Fibroblast of the aortic adventitia (primary cell): ENCODE results near the gene SLC25A2. TPM values are rescaled to one million over a fixed set of nuclear protein-coding genes. Genes with fewer than 3 reads are reported as not detected.
"Not testable (repeated sequence)": the region's sequence is repeated elsewhere in the genome, so short reads cannot be mapped to it uniquely, and the experiment has no call there.

ENCODE experiments used
- DNase-seq: peaks from one replicate; pipeline ENCODE4 v3.0.0-alpha.2; 2010; ENCODE audit warnings: low read depth
- H3K4me3 ChIP-seq: 2 replicates; pipeline ENCODE4 v1.5.1; 2011; ENCODE audit warnings: low read depth, mild to moderate bottlenecking, control low read depth, low read length, moderate library complexity
- CTCF ChIP-seq: IDR thresholded peaks from 2 replicates; pipeline ENCODE4 v1.5.1; 2011; ENCODE audit warnings: mild to moderate bottlenecking, low read length, control low read depth, inconsistent platforms; ENCODE audit not compliant: insufficient read depth
- total RNA-seq: library from RNA; depleted of rRNA; stranded (reverse); fragments of >200 nt; gene quantifications from 2 replicates; pipeline ENCODE4 v1.2.3, GENCODE V29; 2012; ENCODE audit warnings: low replicate concordance

The SLC25A2 gene
- total RNA-seq, 1 donor, result 0.72 TPM

DNA sequence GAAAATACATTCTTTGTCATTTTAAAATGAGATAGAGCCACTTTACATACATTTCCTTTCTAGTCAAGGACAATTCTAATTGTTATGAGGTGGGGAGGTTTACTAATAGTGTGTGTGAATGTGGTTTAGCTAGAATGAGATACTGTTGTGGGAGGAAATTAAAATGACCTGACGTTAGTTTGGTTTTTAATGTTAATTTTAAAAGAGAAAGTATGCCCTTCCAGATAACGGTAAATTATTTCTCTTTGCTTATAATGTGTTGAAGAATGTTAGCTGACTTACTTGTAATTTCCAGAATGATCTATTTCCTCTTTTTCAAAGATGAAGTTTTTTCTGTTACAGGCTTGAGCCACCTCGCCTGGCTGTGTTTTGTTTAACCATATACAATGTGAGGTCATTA is 18.4 kb upstream of the SLC25A2 start:
- no peak for DNase-seq
- no peak overlapping the region for H3K4me3 ChIP-seq
- no peak for TF ChIP-seq CTCF

DNA sequence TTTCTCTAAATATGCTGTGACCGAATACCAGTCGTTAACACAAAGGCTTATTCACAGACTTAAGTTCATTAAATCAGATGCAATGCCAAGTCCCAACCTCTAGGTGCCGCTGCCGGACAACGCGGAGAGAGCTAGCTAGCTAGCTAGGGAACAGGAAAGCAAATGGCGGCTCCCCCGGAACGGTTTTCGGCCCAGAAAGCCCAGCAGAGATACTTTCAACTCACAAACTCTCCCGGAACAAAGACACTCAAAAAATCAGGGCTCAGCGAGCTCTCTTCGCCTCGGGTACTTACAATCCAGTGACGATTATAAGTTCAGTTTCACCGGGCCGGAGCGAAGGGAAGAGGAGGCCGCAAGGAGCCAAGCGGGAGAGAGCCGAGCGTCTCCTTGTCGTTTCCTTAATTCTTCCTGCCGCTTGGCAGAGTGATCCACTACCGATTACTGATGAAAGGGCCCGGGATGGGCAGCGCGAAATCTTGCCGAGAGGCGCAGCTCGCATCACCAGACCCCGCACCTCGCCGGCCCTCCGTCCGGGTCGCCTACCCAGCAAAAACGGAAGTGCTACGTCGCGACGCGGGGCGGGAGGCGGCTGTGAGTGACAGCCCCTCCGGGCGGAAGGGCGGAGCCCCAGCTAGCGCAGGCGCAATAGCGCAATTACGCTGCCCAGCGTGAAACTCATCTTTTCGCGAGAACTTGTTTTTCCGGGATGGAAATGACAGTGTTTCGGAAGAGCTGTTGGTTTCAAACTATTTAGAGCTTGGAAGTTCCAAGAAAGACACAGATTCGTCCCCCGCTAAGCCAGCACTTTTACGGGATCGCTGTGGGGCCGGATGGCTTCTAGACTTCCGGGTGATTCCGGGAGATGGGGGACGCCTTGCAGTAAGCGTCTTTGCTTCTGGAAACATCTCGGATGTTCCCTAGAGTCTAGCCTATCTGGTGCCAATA is 16.6 kb upstream of the SLC25A2 start, which contains the start of gene TAF7:
Gene TAF7, minus strand, starts transcription at position 560 of the 945 bp plus-strand sequence. CDS start 740 bp downstream, outside the sequence.
- DNase-seq, result peak; percentile 95
- TF ChIP-seq CTCF, result peak; percentile 94
- H3K4me3 ChIP-seq, result peak within 1 kb of the TSS; percentile 85

DNA sequence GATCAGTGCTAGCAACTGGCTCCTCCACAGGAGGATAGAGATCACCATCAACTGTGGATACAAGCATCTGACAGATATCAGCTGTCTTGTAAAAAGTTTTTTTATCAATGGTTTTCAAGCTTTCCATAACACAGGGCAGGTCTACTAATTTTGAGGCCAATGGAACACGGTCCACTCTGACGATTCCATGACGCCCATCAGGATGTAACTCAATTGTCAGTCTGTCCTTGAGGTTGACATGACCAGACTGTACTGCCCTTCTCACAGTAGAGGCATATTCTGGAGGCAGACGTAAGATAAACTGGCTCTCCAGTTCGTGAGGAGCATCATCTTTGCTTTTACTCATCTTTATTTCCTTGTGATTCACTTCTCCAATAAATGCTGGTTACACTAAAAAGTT is 15.8 kb upstream of the SLC25A2 start:
- no peak for TF ChIP-seq CTCF
- peak overlapping the region; percentile 85 for H3K4me3 ChIP-seq
- no peak for DNase-seq

DNA sequence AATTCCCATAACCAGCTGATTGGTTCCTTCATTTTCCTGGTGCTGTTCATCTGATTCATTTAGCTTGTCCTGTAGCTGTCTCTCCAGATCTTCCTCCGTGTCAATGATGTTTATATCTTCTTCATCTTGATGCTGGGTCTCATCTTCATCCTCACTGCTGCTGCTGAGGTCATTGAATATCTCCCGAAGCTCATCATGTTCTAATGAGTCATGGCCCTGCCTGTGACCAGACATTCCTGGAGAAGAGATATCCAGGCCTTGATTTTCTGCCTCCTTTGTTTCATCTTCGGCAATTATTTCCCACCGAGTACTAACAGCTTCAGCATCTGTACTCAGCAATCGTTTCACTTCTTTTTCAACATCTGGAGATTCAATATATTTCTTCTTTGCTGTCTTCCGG is 15.4 kb upstream of the SLC25A2 start:
- no peak overlapping the region for H3K4me3 ChIP-seq
- no peak for DNase-seq
- TF ChIP-seq CTCF, result no peak

DNA sequence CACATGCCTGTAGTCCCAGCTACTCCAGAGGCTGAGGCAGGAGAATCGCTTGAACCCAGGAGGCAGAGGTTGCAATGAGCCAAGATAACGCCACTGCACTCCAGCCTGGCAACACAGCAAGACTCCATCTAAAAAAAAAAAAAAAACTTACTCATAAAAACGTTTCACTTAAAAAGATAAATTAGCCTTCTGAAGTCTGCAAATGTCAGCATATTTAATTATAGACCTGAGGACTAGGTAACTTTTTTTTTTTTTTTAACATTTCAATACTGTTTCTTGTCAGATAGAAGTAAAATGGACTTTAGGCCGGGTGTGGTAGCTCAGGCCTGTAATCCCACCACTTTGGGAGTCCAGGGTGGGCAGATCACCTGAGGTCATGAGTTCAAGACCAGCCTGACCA is 13.1 kb upstream of the SLC25A2 start:
- not testable (repeated sequence) for DNase-seq, H3K4me3 ChIP-seq

- DNase-seq, result no peak
- no peak for TF ChIP-seq CTCF
- H3K4me3 ChIP-seq, result no peak overlapping the region
These were observed 9.9 kb upstream of the SLC25A2 start for GRCh38 chr5:141313711-141314110.

- DNase-seq, result no peak
- TF ChIP-seq CTCF, result no peak
- H3K4me3 ChIP-seq, result no peak overlapping the region
These were observed 2.8 kb upstream of the SLC25A2 start for GRCh38 chr5:141306630-141307029.
